Memory B cell (primary cell): ENCODE data around the gene ALK.

Experiments used
- ATAC-seq: fragments of 150-1000 bp; cut with Tn5 transposase; 2 replicates; pipeline ENCODE4 v1.10.0; 2021; ENCODE audit warnings: low read depth, mild to moderate bottlenecking, moderate library complexity
- DNase-seq, 2 donors: peaks; one replicate each; pipeline ENCODE4 v3.0.0; 2022; ENCODE audit warnings: low spot score in 2 of 2
- H3K27ac Mint-ChIP-seq: one replicate; pipeline ENCODE4 v1.8.0; 2022; ENCODE audit warnings: mild to moderate bottlenecking, moderate library complexity, mixed read lengths
- H3K27me3 Mint-ChIP-seq: one replicate; pipeline ENCODE4 v1.8.0; 2022; ENCODE audit warnings: mixed read lengths
- H3K36me3 Mint-ChIP-seq: one replicate; pipeline ENCODE4 v1.8.0; 2022; ENCODE audit warnings: mild to moderate bottlenecking, mixed read lengths
- H3K4me1 Mint-ChIP-seq: one replicate; pipeline ENCODE4 v1.8.0; 2022; ENCODE audit warnings: mixed read lengths
- H3K4me3 Mint-ChIP-seq: one replicate; pipeline ENCODE4 v1.8.0; 2022; ENCODE audit warnings: mild to moderate bottlenecking, moderate library complexity, mixed read lengths
- H3K9me3 Mint-ChIP-seq: one replicate; pipeline ENCODE4 v1.8.0; 2022; ENCODE audit warnings: mixed read lengths

ALK gene

DNA sequence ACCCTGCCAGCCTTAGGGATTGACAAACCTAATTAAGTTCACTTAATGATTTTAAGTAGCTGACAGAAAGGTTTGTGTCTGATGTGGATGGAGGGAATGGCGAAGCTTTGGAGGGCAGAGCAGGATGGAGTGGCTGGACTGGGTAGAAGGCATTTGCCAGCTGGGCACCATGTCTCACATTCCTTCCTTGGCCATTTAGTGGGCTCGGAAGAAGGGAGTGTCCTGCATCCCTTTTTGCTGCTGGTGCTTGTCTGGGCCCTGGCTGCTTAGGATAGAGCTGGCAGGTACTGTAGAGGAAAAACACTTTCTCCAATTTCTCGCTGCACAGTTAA, 639.5 kb downstream of the ALK start:
- H3K27ac Mint-ChIP-seq = no peak overlapping the region
- ATAC-seq (no peak), DNase-seq (no peak)
- no peaks in the 10 kb centered on the region for H3K4me1 Mint-ChIP-seq
- peaks cover 11% of the 10 kb centered on the region for H3K27me3 Mint-ChIP-seq
- no peaks in the 10 kb centered on the region for H3K9me3 Mint-ChIP-seq
- H3K4me3 Mint-ChIP-seq = no peak overlapping the region
- no peaks in the 10 kb centered on the region for H3K36me3 Mint-ChIP-seq

DNA sequence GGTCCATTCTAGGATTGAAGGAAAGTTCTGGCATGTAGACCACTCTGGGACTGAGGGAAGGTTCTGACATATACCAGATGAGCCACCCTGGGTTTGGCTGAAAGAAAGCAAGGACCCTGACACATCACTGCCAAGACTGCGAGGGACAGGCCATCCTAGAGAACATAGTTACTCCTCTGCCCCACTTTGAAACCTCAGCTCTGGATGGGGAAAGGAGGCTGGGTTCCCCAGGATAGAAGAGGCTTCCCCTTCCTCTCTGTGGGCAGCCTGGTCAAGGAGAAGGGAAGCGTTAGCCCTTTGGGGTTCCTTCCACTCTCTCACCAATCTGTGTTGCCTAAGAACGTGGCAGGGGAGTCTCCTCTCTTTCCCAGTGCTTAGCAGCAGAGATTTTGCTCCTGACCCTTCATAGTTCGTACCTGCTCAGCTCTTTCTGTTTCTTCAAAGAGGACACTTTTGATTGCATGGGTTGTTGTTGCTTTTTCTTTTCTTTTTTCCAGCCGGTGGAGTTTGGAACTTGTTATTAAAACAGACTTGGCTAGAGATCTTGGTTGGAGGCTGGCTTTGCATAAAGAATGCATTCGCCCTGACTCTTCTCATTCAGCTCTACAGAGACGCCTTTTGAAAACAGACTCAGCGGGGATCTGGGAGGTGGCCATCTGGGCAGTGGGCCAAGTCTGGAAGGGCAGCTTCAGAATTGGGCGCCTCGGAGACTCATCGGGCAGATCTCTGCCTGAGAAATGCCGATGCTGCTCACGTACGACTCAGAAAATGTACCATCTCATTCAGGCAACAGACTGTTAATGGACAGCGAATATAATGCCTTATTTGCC, 640.1 kb downstream of the ALK start:
- DNase-seq (no peak), ATAC-seq (no peak)
- H3K9me3 Mint-ChIP-seq = no peaks in the 10 kb centered on the region
- no peak overlapping the region for H3K4me3 Mint-ChIP-seq
- H3K4me1 Mint-ChIP-seq = no peaks in the 10 kb centered on the region
- peaks cover 11% of the 10 kb centered on the region for H3K27me3 Mint-ChIP-seq
- no peak overlapping the region for H3K27ac Mint-ChIP-seq
- H3K36me3 Mint-ChIP-seq = no peaks in the 10 kb centered on the region

DNA sequence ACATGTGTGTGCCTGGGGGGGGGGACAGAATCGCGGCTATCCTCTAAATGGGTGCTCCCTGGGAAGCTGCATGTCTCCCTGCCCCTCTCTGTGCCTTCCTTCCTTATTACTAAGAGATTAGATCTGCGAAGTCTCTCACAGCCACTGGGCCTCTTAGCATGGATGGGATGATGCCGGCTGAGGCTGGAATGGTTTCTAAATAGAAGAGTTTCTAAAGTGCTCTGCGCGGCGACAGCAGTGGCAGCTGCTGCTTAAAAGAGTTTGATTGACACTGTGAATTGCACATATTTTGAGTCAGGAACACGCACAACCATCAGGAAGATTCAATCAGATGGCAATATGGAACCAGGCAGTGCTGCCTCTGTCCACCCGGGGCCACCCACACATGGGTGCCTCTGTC, 642.4 kb downstream of the ALK start:
- Mint-ChIP-seq H3K36me3 (no peaks in the 10 kb centered on the region), H3K4me3 (no peak overlapping the region), H3K4me1 (no peaks in the 10 kb centered on the region), H3K27ac (no peak overlapping the region), H3K9me3 (no peaks in the 10 kb centered on the region), H3K27me3 (peaks cover 13% of the 10 kb centered on the region)
- ATAC-seq = no peak
- DNase-seq = no peak

DNA sequence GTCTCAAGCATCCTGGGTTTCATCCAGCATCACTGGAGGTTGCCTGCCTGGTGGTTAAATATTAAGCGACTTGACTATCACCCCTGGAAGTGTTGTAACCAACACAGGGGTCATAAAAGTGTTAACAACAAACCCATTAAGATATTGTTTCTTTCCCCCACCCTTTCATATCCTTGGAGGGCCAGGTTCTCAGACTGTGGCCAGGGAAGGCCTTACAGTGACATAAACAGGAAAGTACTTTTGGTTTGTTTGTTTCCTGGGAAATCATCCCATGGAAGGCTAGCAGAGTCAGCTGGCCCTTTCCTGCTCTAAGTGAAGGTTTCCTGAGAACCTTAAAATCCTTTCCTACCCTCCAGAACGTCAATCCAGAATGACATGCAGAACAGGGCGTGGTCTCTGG, 645.2 kb downstream of the ALK start:
- H3K4me3 Mint-ChIP-seq = no peak overlapping the region
- no peaks in the 10 kb centered on the region for H3K36me3 Mint-ChIP-seq
- no peak for ATAC-seq
- no peak for DNase-seq
- H3K9me3 Mint-ChIP-seq = no peaks in the 10 kb centered on the region
- H3K27me3 Mint-ChIP-seq = peaks cover 15% of the 10 kb centered on the region
- H3K27ac Mint-ChIP-seq = no peak overlapping the region
- H3K4me1 Mint-ChIP-seq = no peaks in the 10 kb centered on the region

DNA sequence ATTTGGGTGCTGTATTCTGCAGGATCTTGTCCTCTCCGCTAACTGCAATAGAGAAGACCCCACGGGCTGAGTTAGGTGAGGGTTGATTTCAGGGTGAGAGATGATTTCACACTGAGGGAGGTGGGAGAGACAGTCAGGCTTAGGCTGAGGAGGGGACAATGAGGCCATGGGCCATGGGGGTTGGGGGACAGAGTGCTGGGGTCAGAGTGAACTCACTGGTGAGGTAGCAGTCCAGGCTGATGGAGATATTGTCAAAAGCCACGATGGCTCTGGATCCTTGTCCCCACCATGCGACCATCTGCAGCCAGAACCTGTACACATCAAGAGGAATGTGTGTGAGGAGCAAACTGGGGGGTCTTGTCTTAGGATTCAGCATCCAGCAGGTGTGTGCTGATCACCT, 646.2 kb downstream of the ALK start:
- Mint-ChIP-seq H3K4me1 (no peaks in the 10 kb centered on the region), H3K36me3 (no peaks in the 10 kb centered on the region), H3K27me3 (peaks cover 16% of the 10 kb centered on the region), H3K4me3 (no peak overlapping the region), H3K9me3 (no peaks in the 10 kb centered on the region), H3K27ac (no peak overlapping the region)
- no peak for DNase-seq
- no peak for ATAC-seq

DNA sequence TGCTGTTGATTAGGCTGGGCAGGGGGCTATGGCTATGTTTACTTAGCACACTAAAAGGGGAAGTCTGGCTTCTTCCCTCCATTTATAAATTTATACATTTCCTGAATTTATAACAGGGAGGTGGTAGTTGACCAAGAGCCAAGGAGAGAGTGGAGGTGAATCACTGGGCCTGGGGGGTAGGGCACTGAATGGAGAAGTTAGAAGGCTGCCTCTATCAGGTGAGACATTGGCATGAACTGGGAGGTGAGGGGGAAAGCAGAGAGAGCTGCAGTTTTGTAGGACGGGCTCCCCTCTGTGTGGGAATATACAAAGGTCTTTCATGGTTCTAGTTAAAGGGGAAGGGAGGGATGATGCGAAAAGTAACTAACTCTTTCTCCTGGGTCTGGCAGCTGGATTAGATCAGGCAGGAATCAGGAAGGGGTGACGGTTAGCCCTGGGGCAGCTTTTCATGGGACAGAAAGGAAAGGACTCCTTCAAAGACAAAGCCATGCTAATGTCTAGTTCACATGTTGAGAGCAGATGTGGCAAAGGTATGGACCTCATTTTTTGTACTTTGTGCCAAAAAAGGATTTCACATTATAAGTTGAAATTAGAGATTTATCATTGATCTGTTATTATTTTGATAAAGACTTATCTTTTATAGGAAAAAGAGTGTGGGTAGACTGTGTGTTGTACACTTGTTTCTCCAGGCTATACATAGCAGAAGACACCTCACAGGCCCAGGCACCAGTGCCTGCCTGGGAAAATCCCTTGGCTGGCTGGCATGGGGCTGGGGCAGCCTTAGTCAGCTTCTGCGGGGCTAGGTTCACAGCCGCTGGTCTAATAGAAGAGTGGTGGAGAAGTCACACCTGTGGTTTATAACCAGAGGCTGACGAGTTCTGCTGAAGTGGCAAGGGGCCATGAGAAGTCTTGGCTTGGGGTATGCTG, 647.4 kb downstream of the ALK start:
- H3K36me3 Mint-ChIP-seq = no peaks in the 10 kb centered on the region
- no peak for DNase-seq
- peaks cover 16% of the 10 kb centered on the region for H3K27me3 Mint-ChIP-seq
- ATAC-seq = no peak
- H3K9me3 Mint-ChIP-seq = no peaks in the 10 kb centered on the region
- H3K4me1 Mint-ChIP-seq = no peaks in the 10 kb centered on the region
- no peak overlapping the region for H3K4me3 Mint-ChIP-seq
- no peak overlapping the region for H3K27ac Mint-ChIP-seq

DNA sequence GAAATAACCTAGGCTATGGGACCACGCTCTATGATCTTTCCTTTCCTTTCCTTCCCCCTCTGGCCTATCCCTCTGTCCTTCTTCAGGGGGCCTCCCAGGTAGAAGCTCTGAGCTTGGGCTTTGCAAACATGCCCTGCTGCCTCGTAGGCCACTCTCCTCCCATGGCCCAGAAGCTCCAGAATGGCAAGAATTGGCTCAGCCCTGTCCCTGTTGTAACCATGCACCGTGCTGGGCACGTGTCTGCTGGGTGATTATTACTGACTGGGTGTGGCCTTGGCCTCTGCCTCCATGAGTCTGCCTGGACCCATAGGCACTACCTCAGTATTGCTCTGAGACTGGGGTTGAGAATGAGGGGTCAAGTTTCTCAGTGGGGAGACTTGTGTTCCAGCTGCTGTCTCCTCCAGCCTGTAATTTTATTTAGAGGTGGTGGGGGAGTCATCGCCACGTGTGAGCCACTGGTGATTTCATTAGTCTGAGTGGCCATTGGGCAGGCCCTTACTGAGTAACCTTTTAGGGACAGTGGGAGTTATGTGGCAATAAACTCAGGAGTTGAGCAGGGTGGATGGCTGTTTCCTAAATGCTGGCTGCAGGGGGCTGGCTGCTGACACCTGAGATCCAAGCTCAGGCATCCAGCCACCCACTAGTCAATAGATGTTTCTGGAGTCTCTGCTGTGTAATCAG, 648.2 kb downstream of the ALK start:
- no peak for ATAC-seq
- peaks cover 15% of the 10 kb centered on the region for H3K27me3 Mint-ChIP-seq

DNA sequence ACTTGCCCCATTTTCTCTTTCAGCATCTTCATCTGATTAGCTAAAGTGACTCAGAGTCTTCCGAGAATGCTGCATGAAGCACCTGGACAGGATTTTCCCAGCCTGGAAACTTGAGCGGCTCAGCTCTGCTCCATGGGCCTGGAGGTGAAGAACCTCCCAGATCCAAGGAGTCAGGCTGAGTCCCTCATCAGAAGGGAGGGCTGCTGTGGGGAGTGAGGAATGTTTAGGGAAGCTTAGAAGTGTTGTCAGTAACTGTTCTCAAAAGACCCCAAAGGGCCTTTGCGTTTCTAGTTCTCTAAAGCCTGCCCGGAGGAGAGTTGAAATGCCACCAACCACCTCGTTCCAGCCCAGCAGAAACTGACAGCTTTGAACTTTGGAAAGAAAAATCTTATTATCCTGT, 649.1 kb downstream of the ALK start:
- Mint-ChIP-seq H3K4me3 (no peak overlapping the region), H3K4me1 (no peaks in the 10 kb centered on the region), H3K27ac (no peak overlapping the region), H3K27me3 (peaks cover 11% of the 10 kb centered on the region), H3K36me3 (no peaks in the 10 kb centered on the region), H3K9me3 (no peaks in the 10 kb centered on the region)
- DNase-seq (no peak), ATAC-seq (no peak)

More for the DNA sequence above, 648.2 kb downstream of the ALK start:
- Mint-ChIP-seq H3K4me1 (no peaks in the 10 kb centered on the region), H3K36me3 (no peaks in the 10 kb centered on the region), H3K27ac (no peak overlapping the region), H3K9me3 (no peaks in the 10 kb centered on the region), H3K4me3 (no peak overlapping the region)
- DNase-seq = no peak

DNA sequence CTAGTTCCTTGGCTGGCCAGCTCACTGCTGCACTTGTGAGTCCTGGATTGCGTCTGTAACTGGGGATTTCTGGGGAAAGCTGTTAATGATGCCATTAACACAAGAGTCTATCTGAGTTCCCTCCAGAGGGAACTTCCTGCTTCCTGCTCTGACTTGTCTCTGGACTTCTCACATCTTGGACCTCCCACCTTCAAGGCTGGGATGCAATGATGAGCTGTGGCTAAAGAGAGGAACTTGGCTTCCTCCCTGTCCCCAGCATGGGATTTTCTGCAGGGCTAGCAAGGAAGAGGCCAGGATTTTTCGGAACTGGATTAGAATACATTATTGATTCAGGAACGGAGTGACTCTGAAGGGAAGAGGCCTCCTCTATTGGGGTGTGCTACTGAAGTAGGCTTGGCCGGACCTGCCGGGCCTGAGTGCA, 650.7 kb downstream of the ALK start:
- Mint-ChIP-seq H3K27ac (no peak overlapping the region), H3K4me1 (no peaks in the 10 kb centered on the region), H3K27me3 (peaks cover 10% of the 10 kb centered on the region), H3K4me3 (no peak overlapping the region), H3K9me3 (no peaks in the 10 kb centered on the region), H3K36me3 (no peaks in the 10 kb centered on the region)
- DNase-seq = no peak
- no peak for ATAC-seq

DNA sequence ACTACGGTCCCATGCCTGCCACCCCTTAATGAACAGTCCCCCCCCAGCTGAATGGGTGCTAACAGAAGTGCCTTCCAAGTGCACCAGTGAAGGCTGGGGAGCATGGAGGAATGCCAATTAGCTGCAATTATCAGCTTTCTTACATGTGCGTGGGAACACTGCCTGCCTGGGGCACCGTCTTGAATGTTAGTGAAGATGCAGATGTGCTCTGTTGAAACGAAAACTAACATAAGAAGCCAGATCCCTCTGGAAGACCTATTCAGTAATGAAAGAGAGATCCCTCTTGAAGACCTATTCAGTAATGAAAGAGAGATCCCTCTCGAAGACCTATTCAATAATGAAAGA, 651.6 kb downstream of the ALK start:
- no peak overlapping the region for H3K27ac Mint-ChIP-seq
- DNase-seq (no peak), ATAC-seq (no peak)
- no peaks in the 10 kb centered on the region for H3K36me3 Mint-ChIP-seq
- H3K4me1 Mint-ChIP-seq = no peaks in the 10 kb centered on the region
- peaks cover 7% of the 10 kb centered on the region for H3K27me3 Mint-ChIP-seq
- H3K4me3 Mint-ChIP-seq = no peak overlapping the region
- no peaks in the 10 kb centered on the region for H3K9me3 Mint-ChIP-seq

DNA sequence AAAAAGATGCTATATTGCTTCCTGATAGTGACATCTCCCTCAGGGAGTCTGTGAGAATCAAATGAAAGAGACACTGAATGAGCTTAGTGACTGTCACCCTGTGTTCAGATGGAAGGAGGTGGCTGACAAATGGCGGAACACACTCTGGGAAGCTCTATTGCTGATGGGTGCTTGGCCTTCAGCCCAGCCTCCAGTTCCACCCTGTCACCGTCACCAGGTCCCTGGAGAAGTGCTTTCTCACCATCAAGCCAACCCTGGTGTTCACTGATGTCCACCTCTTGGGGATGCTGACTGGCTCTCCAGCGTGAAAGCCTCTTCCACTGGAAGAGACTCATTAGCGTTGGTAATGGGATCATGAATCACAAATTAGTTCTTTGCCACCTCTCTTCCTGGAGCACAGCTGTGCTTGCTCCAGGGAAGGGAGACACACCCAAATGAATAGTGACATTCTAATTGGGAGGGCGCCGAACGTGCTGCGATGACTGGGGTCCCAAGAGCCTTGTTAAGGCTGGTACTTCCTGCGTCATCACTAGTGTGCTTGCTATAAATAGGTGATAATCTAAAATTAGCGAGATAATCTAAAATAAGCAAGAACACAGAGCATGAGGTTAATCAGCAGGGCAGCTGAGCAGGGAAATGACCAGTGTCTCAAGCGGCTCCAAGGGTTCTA, 652.2 kb downstream of the ALK start:
- H3K36me3 Mint-ChIP-seq = no peaks in the 10 kb centered on the region
- H3K4me1 Mint-ChIP-seq = no peaks in the 10 kb centered on the region
- DNase-seq = no peak
- peaks cover 8% of the 10 kb centered on the region for H3K27me3 Mint-ChIP-seq
- no peak overlapping the region for H3K4me3 Mint-ChIP-seq
- H3K9me3 Mint-ChIP-seq = no peaks in the 10 kb centered on the region
- H3K27ac Mint-ChIP-seq = no peak overlapping the region
- ATAC-seq = no peak

DNA sequence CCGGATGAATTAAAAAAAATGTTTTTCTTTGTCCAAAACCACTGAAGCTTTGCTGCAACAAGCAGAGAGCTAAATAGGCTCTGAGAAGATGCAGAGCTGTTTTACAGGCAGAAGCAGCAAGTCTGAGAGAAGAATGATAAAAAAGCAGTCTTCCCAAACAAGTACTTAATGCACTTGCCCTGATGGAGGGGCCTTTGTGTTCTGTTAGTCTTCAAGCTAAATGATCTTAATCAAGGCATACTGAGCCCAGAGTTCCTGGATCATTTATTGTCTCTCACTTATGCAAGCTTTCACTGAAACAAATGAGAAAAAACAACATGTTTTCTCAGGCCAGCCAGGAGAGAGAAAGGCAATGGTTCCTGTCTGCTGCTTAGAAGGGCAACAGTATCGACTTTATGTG, 653.7 kb downstream of the ALK start:
- H3K4me1 Mint-ChIP-seq = no peaks in the 10 kb centered on the region
- H3K27ac Mint-ChIP-seq = no peak overlapping the region
- H3K27me3 Mint-ChIP-seq = peaks cover 9% of the 10 kb centered on the region
- DNase-seq (no peak), ATAC-seq (no peak)
- H3K4me3 Mint-ChIP-seq = no peak overlapping the region
- H3K36me3 Mint-ChIP-seq = peaks cover 2% of the 10 kb centered on the region
- H3K9me3 Mint-ChIP-seq = peaks cover 2% of the 10 kb centered on the region

DNA sequence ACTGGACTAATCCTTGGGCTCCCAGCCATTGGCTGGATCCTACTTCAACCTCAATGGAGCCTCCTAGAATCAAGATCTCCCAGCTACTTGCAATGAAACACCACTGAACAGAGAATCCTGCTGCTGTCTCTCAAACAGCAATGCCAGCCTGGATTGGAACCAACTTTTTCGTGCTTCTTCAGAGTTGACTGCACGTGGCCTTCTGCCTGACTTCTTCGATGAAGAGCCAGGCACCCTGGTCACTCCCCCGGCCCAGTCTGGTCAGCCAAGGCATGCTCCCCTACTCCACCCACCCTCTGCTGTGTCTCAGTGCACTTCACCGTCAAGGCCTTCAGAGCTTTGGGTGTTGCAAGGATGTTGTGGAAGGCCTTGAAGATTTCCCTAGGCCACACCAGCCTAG, 657.5 kb downstream of the ALK start:
- peaks cover 2% of the 10 kb centered on the region for H3K9me3 Mint-ChIP-seq
- no peak for ATAC-seq
- H3K27me3 Mint-ChIP-seq = peaks cover 8% of the 10 kb centered on the region
- peaks cover 2% of the 10 kb centered on the region for H3K36me3 Mint-ChIP-seq
- H3K4me1 Mint-ChIP-seq = no peaks in the 10 kb centered on the region
- H3K4me3 Mint-ChIP-seq = no peak overlapping the region
- no peak for DNase-seq
- H3K27ac Mint-ChIP-seq = no peak overlapping the region
